Loucy (cell line): ENCODE results near the gene KANSL3.

Source experiments
- H2AFZ ChIP-seq: fragments of 200-600 bp; sonication (generic); 2 replicates; pipeline ENCODE4 v1.6.0; 2016; ENCODE audit warnings: antibody characterized with exemption, mild to moderate bottlenecking, low read length, moderate library complexity
- H3F3A ChIP-seq: fragments of 200-600 bp; 2 replicates; pipeline ENCODE4 v1.6.0; 2016; ENCODE audit warnings: antibody characterized with exemption, low read depth, mild to moderate bottlenecking
- H3K27me3 ChIP-seq: fragments of 200-600 bp; sonication (generic); 2 replicates; pipeline ENCODE4 v1.6.1; 2014; ENCODE audit warnings: low read length, mild to moderate bottlenecking; ENCODE audit not compliant: insufficient read depth, poor library complexity, severe bottlenecking
- H3K36me3 ChIP-seq: fragments of 200-600 bp; sonication (generic); 2 replicates; pipeline ENCODE4 v1.6.1; 2016; ENCODE audit warnings: low read length; ENCODE audit not compliant: insufficient read depth
- H3K4me1 ChIP-seq: fragments of 200-600 bp; sonication (generic); 2 replicates; pipeline ENCODE4 v1.5.1; 2014; ENCODE audit warnings: low read length, mild to moderate bottlenecking; ENCODE audit not compliant: insufficient read depth, poor library complexity, severe bottlenecking
- H3K4me2 ChIP-seq: fragments of 200-600 bp; sonication (generic); 2 replicates; pipeline ENCODE4 v1.6.0; 2014; ENCODE audit warnings: antibody characterized with exemption, low read length, low read depth, mild to moderate bottlenecking; ENCODE audit not compliant: poor library complexity, severe bottlenecking
- H3K4me3 ChIP-seq: fragments of 200-600 bp; sonication (generic); 2 replicates; pipeline ENCODE4 v1.5.1; 2014; ENCODE audit warnings: low read length, mild to moderate bottlenecking, mixed read lengths; ENCODE audit not compliant: poor library complexity, severe bottlenecking
- H3K79me2 ChIP-seq: fragments of 200-600 bp; sonication (generic); 2 replicates; pipeline ENCODE4 v1.6.1; 2014; ENCODE audit warnings: low read length; ENCODE audit not compliant: insufficient read depth
- H3K9ac ChIP-seq: fragments of 200-600 bp; sonication (generic); 2 replicates; pipeline ENCODE4 v1.6.0; 2014; ENCODE audit warnings: mild to moderate bottlenecking, low read depth, low read length, moderate library complexity; ENCODE audit not compliant: poor library complexity, severe bottlenecking
- H3K9me2 ChIP-seq: fragments of 200-600 bp; sonication (generic); replicated peaks from 2 replicates; pipeline ENCODE4 v1.6.1; 2016; ENCODE audit warnings: low read depth, low read length, mixed read lengths
- H3K9me3 ChIP-seq: fragments of 200-600 bp; sonication (generic); 2 replicates; pipeline ENCODE4 v1.6.1; 2014; ENCODE audit warnings: mild to moderate bottlenecking, antibody characterized with exemption, low read length, low read depth; ENCODE audit not compliant: insufficient read depth
- H4K20me1 ChIP-seq: fragments of 200-600 bp; sonication (generic); 2 replicates; pipeline ENCODE4 v1.6.0; 2014; ENCODE audit warnings: antibody characterized with exemption, low read length, mild to moderate bottlenecking; ENCODE audit not compliant: insufficient read depth, poor library complexity, severe bottlenecking
- CTCF ChIP-seq: fragments of 200-600 bp; sonication (generic); conservative IDR thresholded peaks from 2 replicates; pipeline ENCODE4 v1.5.1; 2014; ENCODE audit warnings: mild to moderate bottlenecking, antibody characterized with exemption, low read length
- EZH2phosphoT487 ChIP-seq: fragments of 200-600 bp; IDR thresholded peaks from 2 replicates; pipeline ENCODE4 v1.6.1; 2018; ENCODE audit warnings: antibody characterized with exemption, mild to moderate bottlenecking, moderate library complexity, borderline replicate concordance

The KANSL3 gene

GRCh38 chr2:96577501-96577900 is 60.6 kb downstream of the KANSL3 start:
- Histone ChIP-seq H3K9ac (no peak overlapping the region), H3F3A (no peaks in the 10 kb centered on the region), H3K36me3 (no peaks in the 10 kb centered on the region), H3K4me3 (no peak overlapping the region), H3K79me2 (no peaks in the 10 kb centered on the region), H3K9me3 (no peaks in the 10 kb centered on the region), H4K20me1 (no peaks in the 10 kb centered on the region), H3K4me2 (no peak overlapping the region), H3K27me3 (no peaks in the 10 kb centered on the region), H3K4me1 (no peaks in the 10 kb centered on the region), H3K9me2 (no peaks in the 10 kb centered on the region), H2AFZ (no peak overlapping the region)
- no peak for TF ChIP-seq EZH2phosphoT487
- no peak for TF ChIP-seq CTCF

GRCh38 chr2:96575785-96576456 is 62.2 kb downstream of the KANSL3 start:
- Histone ChIP-seq H3K9me3 (no peaks in the 10 kb centered on the region), H2AFZ (no peak overlapping the region), H3K27me3 (no peaks in the 10 kb centered on the region), H3K36me3 (no peaks in the 10 kb centered on the region), H3K9me2 (no peaks in the 10 kb centered on the region), H4K20me1 (no peaks in the 10 kb centered on the region), H3K4me2 (no peak overlapping the region), H3F3A (no peaks in the 10 kb centered on the region), H3K4me3 (no peak overlapping the region), H3K79me2 (no peaks in the 10 kb centered on the region), H3K4me1 (no peaks in the 10 kb centered on the region), H3K9ac (no peak overlapping the region)
- TF ChIP-seq CTCF (no peak), EZH2phosphoT487 (no peak)

GRCh38 chr2:96574364-96574763 is 63.7 kb downstream of the KANSL3 start:
- H3K27me3 ChIP-seq: no peaks in the 10 kb centered on the region
- no peaks in the 10 kb centered on the region for H3K79me2 ChIP-seq
- H3K4me3 ChIP-seq: no peak overlapping the region
- H3K4me2 ChIP-seq: no peak overlapping the region
- no peaks in the 10 kb centered on the region for H3K4me1 ChIP-seq
- H3K9me2 ChIP-seq: no peaks in the 10 kb centered on the region
- no peak overlapping the region for H3K9ac ChIP-seq
- H4K20me1 ChIP-seq: no peaks in the 10 kb centered on the region
- H3K36me3 ChIP-seq: no peaks in the 10 kb centered on the region
- TF ChIP-seq CTCF (peak; percentile 23; the same call in 1 of the 2 replicates), EZH2phosphoT487 (no peak)
- H2AFZ ChIP-seq: no peak overlapping the region
- no peaks in the 10 kb centered on the region for H3F3A ChIP-seq
- H3K9me3 ChIP-seq: no peaks in the 10 kb centered on the region
